HepG2 (cell line): ENCODE data around the gene OSBPL10. TPM values are rescaled to one million over a fixed set of nuclear protein-coding genes. Genes with fewer than 3 reads are reported as not detected.

Experiments used
- ATAC-seq: fragments of 200-7000 bp; cut with Tn5 transposase; 3 replicates; pipeline ENCODE4 v1.9.1; 2020; ENCODE audit warnings: mild to moderate bottlenecking, moderate library complexity
- BruUV-seq: library from RNA; stranded (reverse); fragments of 400-500 nt; replicated peaks from 2 replicates; lab custom pipeline; 2021; lab: Mats Ljungman, UMichigan
- CTCF ChIA-PET: fragments of 300-600 bp; formaldehyde crosslinking; extraction: SDS; loops from one replicate; lab custom pipeline; 2021; ENCODE audit warnings: low total read pairs, inconsistent platforms, low intra/inter-chr PET ratio; lab: Yijun Ruan, JAX
- POLR2A ChIA-PET: fragments of 350-600 bp; sonication (Branson Sonifier 250); formaldehyde crosslinking; loops from one replicate; lab custom pipeline; 2020; ENCODE audit warnings: antibody characterized with exemption, inconsistent platforms; lab: Yijun Ruan, JAX
- DNase-seq: peaks from one replicate; pipeline ENCODE4 v3.0.0-alpha.2; 2015; ENCODE audit warnings: low spot score
- FAIRE-seq: peaks from 3 replicates; lab custom pipeline; 2011; peaks lifted over from hg19 to GRCh38; lab: Jason Lieb, UNC
- H2AFZ ChIP-seq: one replicate; pipeline ENCODE4 v1.6.1; 2011; ENCODE audit warnings: low read length, inconsistent platforms
- H3K27ac ChIP-seq: fragments of 300-600 bp; 3 replicates; pipeline ENCODE4 v1.8.0; 2011; ENCODE audit warnings: mixed run types, mild to moderate bottlenecking, mixed read lengths, low read length, inconsistent platforms; ENCODE audit not compliant: insufficient read depth; ENCODE audit errors: extremely low read length
- H3K27me3 ChIP-seq, 2 experiments: fragments of 200-600 bp in 1 of 2; 2 replicates in 1 of 2; 3 replicates in 1 of 2; pipeline versions ENCODE4 v1.6.0 to v1.8.0; 2011; ENCODE audit warnings: low read length in 2 of 2, mild to moderate bottlenecking in 2 of 2, moderate library complexity in 2 of 2, inconsistent platforms in 1 of 2; ENCODE audit not compliant: insufficient read depth in 2 of 2, control insufficient read depth in 1 of 2
- H3K36me3 ChIP-seq, 2 experiments: fragments of 200-600 bp in 1 of 2; replicated peaks in 1 of 2; 2 replicates in 1 of 2; 3 replicates in 1 of 2; pipeline versions ENCODE4 v1.5.1 to v1.8.0; 2011; ENCODE audit warnings: low read length in 2 of 2, inconsistent platforms in 1 of 2; ENCODE audit not compliant: insufficient read depth in 2 of 2, control insufficient read depth in 1 of 2
- H3K4me1 ChIP-seq: 2 replicates; pipeline ENCODE4 v1.5.1; 2012; ENCODE audit warnings: low read length, inconsistent platforms; ENCODE audit not compliant: insufficient read depth
- H3K4me2 ChIP-seq: 2 replicates; pipeline ENCODE4 v1.6.0; 2011; ENCODE audit warnings: low read depth, low read length, inconsistent platforms
- H3K4me3 ChIP-seq, 3 experiments: fragments of 200-600 bp in 1 of 3; sonication (generic), shearing (Covaris generic) in 1 of 3; replicated peaks in 1 of 3; 2 replicates each; pipeline ENCODE4 v1.5.1; 2011 to 2016; ENCODE audit warnings: low read length in 3 of 3, inconsistent platforms in 2 of 3, low read depth in 2 of 3, mild to moderate bottlenecking in 2 of 3, control low read depth in 1 of 3, mixed read lengths in 1 of 3; ENCODE audit not compliant: insufficient read depth in 1 of 3
- H3K79me2 ChIP-seq: one replicate; pipeline ENCODE4 v1.6.1; 2011; ENCODE audit warnings: low read length, inconsistent platforms; ENCODE audit not compliant: insufficient read depth
- H3K9ac ChIP-seq: 2 replicates; pipeline ENCODE4 v1.6.0; 2011; ENCODE audit warnings: mild to moderate bottlenecking, low read depth, low read length, inconsistent platforms; ENCODE audit not compliant: insufficient read depth
- H3K9me3 ChIP-seq: 2 replicates; pipeline ENCODE4 v1.5.1; 2012; ENCODE audit warnings: mild to moderate bottlenecking, low read length
- H4K20me1 ChIP-seq: 2 replicates; pipeline ENCODE4 v1.6.0; 2011; ENCODE audit warnings: inconsistent platforms, mild to moderate bottlenecking, low read length, moderate library complexity; ENCODE audit not compliant: insufficient read depth
- AGO2 ChIP-seq: fragments of 200-400 bp; formaldehyde crosslinking; optimal IDR thresholded peaks from 2 replicates; pipeline ENCODE3; 2017; ENCODE audit warnings: mild to moderate bottlenecking, low read depth, low read length, moderate library complexity
- ARID4A ChIP-seq: sonication (generic); formaldehyde crosslinking; IDR thresholded peaks from 2 replicates; pipeline ENCODE4 v1.5.0; 2020; ENCODE audit warnings: mild to moderate bottlenecking, missing genetic modification reagents, borderline replicate concordance
- MAZ ChIP-seq, 2 experiments: sonication (generic) in 1 of 2; formaldehyde crosslinking in 1 of 2; IDR thresholded peaks; 2 replicates each; pipeline versions ENCODE4 v1.5.0 to v1.6.1; 2012 to 2020; ENCODE audit warnings: low read depth in 2 of 2, mild to moderate bottlenecking in 2 of 2, borderline replicate concordance in 1 of 2, improper control_type of control experiment in 1 of 2, low read length in 1 of 2, missing genetic modification reagents in 1 of 2, moderate library complexity in 1 of 2
- NFRKB ChIP-seq: fragments of 450-650 bp; IDR thresholded peaks from 2 replicates; pipeline ENCODE4 v1.6.1; 2017
- NKX3-1 ChIP-seq: sonication (generic); formaldehyde crosslinking; IDR thresholded peaks from 2 replicates; pipeline ENCODE4 v1.5.0; 2020; ENCODE audit warnings: missing genetic modification reagents
- RFXANK ChIP-seq: IDR thresholded peaks from 2 replicates; pipeline ENCODE4 v1.6.1; 2016
- SNAPC2 ChIP-seq: sonication (generic); formaldehyde crosslinking; IDR thresholded peaks from 2 replicates; pipeline ENCODE4 v1.8.1; 2022; ENCODE audit warnings: mild to moderate bottlenecking, missing genetic modification reagents
- TMF1 ChIP-seq: sonication (generic); formaldehyde crosslinking; IDR thresholded peaks from 2 replicates; pipeline ENCODE4 v1.8.1; 2022; ENCODE audit warnings: low read depth, missing genetic modification reagents
- ZNF512 ChIP-seq: sonication (generic); formaldehyde crosslinking; IDR thresholded peaks from 2 replicates; pipeline ENCODE4 v1.4.0; 2020; ENCODE audit warnings: mild to moderate bottlenecking, missing genetic modification reagents
- ZSCAN31 ChIP-seq: sonication (generic); formaldehyde crosslinking; IDR thresholded peaks from 2 replicates; pipeline ENCODE4 v1.5.0; 2020; ENCODE audit warnings: low read depth, mild to moderate bottlenecking, missing genetic modification reagents
- whole genome bisulfite sequencing: methylation state at CpG from one replicate; pipeline ENCODE4 v1.1.6; 2017; ENCODE audit warnings: low lambda C conversion rate; 5-methylcytosine and 5-hydroxymethylcytosine counted together
- in situ Hi-C: cut with HindIII; loops from 2 replicates; pipeline ENCODE4 v1.10.0; 2017; ENCODE audit warnings: low pct_unique_long_range_greater_than_20kb; ENCODE audit not compliant: extremely low pct_ligation_motif_present
- intact Hi-C: fragments of 100-400 bp; cut with micrococcal nuclease; formaldehyde crosslinking; loops from one replicate; pipeline ENCODE4 v1.10.0; 2022; ENCODE audit not compliant: unreplicated experiment
- polyA plus RNA-seq, 8 experiments: library from polyadenylated mRNA; depleted of rRNA in 3 of 8; stranded (reverse) in 7 of 8; unstranded in 1 of 8; fragments of >200 nt; fragmentation: Illumina TruSeq in 4 of 8; extraction: Trizol in 4 of 8; gene quantifications; 2 replicates each; pipeline versions ENCODE4 v1.2.1 to v1.2.3, GENCODE V29; 2011 to 2016; ENCODE audit warnings: low read depth in 4 of 8, missing spikeins in 1 of 8, mixed read lengths in 1 of 8; ENCODE audit not compliant: insufficient read depth in 1 of 8
- total RNA-seq, 5 experiments: library from RNA; depleted of rRNA; stranded (reverse); fragments of >200 nt; fragmentation: Illumina TruSeq; extraction: Trizol; gene quantifications; 2 replicates each; pipeline ENCODE4 v1.2.3, GENCODE V29; 2016; ENCODE audit warnings: low read depth in 1 of 5
- TF ChIP-seq, protein P1 (sequence below): sonication (generic); formaldehyde crosslinking; IDR thresholded peaks from 2 replicates; pipeline ENCODE4 v1.4.0; 2020; ENCODE audit warnings: missing genetic modification reagents, borderline replicate concordance
- TF ChIP-seq, protein P2 (sequence below): sonication (generic); formaldehyde crosslinking; conservative IDR thresholded peaks from 2 replicates; pipeline ENCODE4 v1.8.0; 2022; ENCODE audit warnings: mild to moderate bottlenecking, moderate library complexity, missing genetic modification reagents

Gene OSBPL10
- total and polyA plus RNA-seq, 2 of the 13 experiments (the other 11 are each of a cell fraction or from before 2014, with no cell fraction given), result 10.3 to 28.6 TPM

GRCh38 chr3:31671976-31672375 is 309.1 kb downstream of the OSBPL10 start (continued):
- TF ChIP-seq, protein P1, sequence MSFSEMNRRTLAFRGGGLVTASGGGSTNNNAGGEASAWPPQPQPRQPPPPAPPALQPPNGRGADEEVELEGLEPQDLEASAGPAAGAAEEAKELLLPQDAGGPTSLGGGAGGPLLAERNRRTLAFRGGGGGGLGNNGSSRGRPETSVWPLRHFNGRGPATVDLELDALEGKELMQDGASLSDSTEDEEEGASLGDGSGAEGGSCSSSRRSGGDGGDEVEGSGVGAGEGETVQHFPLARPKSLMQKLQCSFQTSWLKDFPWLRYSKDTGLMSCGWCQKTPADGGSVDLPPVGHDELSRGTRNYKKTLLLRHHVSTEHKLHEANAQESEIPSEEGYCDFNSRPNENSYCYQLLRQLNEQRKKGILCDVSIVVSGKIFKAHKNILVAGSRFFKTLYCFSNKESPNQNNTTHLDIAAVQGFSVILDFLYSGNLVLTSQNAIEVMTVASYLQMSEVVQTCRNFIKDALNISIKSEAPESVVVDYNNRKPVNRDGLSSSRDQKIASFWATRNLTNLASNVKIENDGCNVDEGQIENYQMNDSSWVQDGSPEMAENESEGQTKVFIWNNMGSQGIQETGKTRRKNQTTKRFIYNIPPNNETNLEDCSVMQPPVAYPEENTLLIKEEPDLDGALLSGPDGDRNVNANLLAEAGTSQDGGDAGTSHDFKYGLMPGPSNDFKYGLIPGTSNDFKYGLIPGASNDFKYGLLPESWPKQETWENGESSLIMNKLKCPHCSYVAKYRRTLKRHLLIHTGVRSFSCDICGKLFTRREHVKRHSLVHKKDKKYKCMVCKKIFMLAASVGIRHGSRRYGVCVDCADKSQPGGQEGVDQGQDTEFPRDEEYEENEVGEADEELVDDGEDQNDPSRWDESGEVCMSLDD (CRISPR knock-in tag), result no peak
- TF ChIP-seq, all 625 proteins: peak for 0

- DNase-seq, result no peak
- CTCF ChIA-PET, result no interaction called here
- intact Hi-C loops (no loop called here), in situ Hi-C loops (no loop called here)
- POLR2A ChIA-PET, result no interaction called here
- Histone ChIP-seq H3K27ac (no peak overlapping the region), H3K4me2 (no peak overlapping the region), H3K79me2 (no peaks in the 10 kb centered on the region), H3K4me3 (no peak overlapping the region), H2AFZ (no peak overlapping the region), H3K4me1 (no peaks in the 10 kb centered on the region), H3K9ac (no peak overlapping the region), H3K9me3 (no peaks in the 10 kb centered on the region), H4K20me1 (no peaks in the 10 kb centered on the region), H3K36me3 (peaks cover 9 to 10% of the 10 kb centered on the region in 2 experiments; a peak in 4 of 5 replicates), H3K27me3 (no peaks in the 10 kb centered on the region)
- WGBS, result 81% methylated on average over 2 of the region's 2 CpGs
- BruUV-seq, result no TSS peak
- no peak for FAIRE-seq
- no peak for ATAC-seq
- TF ChIP-seq TMF1 (CRISPR knock-in tag) (no peak), RFXANK (no peak), ZSCAN31 (CRISPR knock-in tag) (no peak), NFRKB (no peak), ZNF512 (CRISPR knock-in tag) (no peak), NKX3-1 (no peak), AGO2 (no peak), MAZ (IDR thresholded peaks at IDR 0.05; ENCODE audit: borderline replicate concordance, low read depth, low read length) (no peak), MAZ (CRISPR knock-in tag; IDR thresholded peaks at IDR 0.05; ENCODE audit: low read depth) (no peak), SNAPC2 (no peak), ARID4A (CRISPR knock-in tag) (no peak)
- TF ChIP-seq, protein P2, sequence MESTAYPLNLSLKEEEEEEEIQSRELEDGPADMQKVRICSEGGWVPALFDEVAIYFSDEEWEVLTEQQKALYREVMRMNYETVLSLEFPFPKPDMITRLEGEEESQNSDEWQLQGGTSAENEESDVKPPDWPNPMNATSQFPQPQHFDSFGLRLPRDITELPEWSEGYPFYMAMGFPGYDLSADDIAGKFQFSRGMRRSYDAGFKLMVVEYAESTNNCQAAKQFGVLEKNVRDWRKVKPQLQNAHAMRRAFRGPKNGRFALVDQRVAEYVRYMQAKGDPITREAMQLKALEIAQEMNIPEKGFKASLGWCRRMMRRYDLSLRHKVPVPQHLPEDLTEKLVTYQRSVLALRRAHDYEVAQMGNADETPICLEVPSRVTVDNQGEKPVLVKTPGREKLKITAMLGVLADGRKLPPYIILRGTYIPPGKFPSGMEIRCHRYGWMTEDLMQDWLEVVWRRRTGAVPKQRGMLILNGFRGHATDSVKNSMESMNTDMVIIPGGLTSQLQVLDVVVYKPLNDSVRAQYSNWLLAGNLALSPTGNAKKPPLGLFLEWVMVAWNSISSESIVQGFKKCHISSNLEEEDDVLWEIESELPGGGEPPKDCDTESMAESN (CRISPR knock-in tag), result no peak
Observed at GRCh38 chr3:31671451-31671850, 309.6 kb downstream of the OSBPL10 start.
